ENCODE measurements around the gene NEXN. TPM values are rescaled to one million over a fixed set of nuclear protein-coding genes. Genes with fewer than 3 reads are reported as not detected.

NEXN gene
- total RNA-seq, 4 donors from 2014 or later, result 15.0 to 27.6 (median 23.7) TPM

GRCh38 chr1:77958850-77959249 is 70.4 kb downstream of the NEXN start:
- no peak for TF ChIP-seq CTCF (IDR thresholded peaks at IDR 0.05; ENCODE audit: low read depth)

GRCh38 chr1:77961392-77961791 is 73.0 kb downstream of the NEXN start:
- no peak for TF ChIP-seq CTCF (IDR thresholded peaks at IDR 0.05; ENCODE audit: low read depth)

GRCh38 chr1:77966291-77966690 is 77.9 kb downstream of the NEXN start:
- no peak for TF ChIP-seq CTCF (IDR thresholded peaks at IDR 0.05; ENCODE audit: low read depth)

- no peak for TF ChIP-seq CTCF (IDR thresholded peaks at IDR 0.05; ENCODE audit: low read depth)
Measured at GRCh38 chr1:77970192-77970591, 81.8 kb downstream of the NEXN start.

GRCh38 chr1:77972080-77972479 is 83.7 kb downstream of the NEXN start:
- TF ChIP-seq CTCF (IDR thresholded peaks at IDR 0.05; ENCODE audit: low read depth), result no peak

GRCh38 chr1:77975386-77975785 is 87.0 kb downstream of the NEXN start:
- TF ChIP-seq CTCF (IDR thresholded peaks at IDR 0.05; ENCODE audit: low read depth), result no peak

- TF ChIP-seq CTCF (IDR thresholded peaks at IDR 0.05; ENCODE audit: low read depth), result no peak
Measured at GRCh38 chr1:77975907-77976306, 87.5 kb downstream of the NEXN start.

Data from subcutaneous adipose tissue (tissue), 4 donors.